Transverse colon (tissue), 4 donors: Measurements from ENCODE around the gene LEKR1. TPM values are rescaled to one million over a fixed set of nuclear protein-coding genes. Genes with fewer than 3 reads are reported as not detected.

Experiments used
- DNase-seq: peaks from one replicate; pipeline ENCODE4 v3.0.0-alpha.2; 2019
- H3K27ac ChIP-seq, 4 donors: fragments of 200-600 bp; sonication (generic); 2 replicates each; pipeline ENCODE4 v1.5.1; 2016 to 2018; ENCODE audit warnings: inconsistent platforms in 4 of 4
- H3K27me3 ChIP-seq: fragments of 200-600 bp; sonication (generic); 2 replicates; pipeline ENCODE4 v1.5.1; 2017; ENCODE audit warnings: inconsistent platforms
- H3K36me3 ChIP-seq, 4 donors: fragments of 200-600 bp; sonication (generic); 2 replicates each; pipeline ENCODE4 v1.5.1; 2017 to 2019; ENCODE audit warnings: inconsistent platforms in 4 of 4
- H3K4me1 ChIP-seq, 4 donors: fragments of 200-600 bp; sonication (generic); 2 replicates each; pipeline ENCODE4 v1.5.1; 2017 to 2020; ENCODE audit warnings: inconsistent platforms in 4 of 4
- H3K4me3 ChIP-seq, 4 donors: fragments of 200-600 bp; sonication (generic); 1 replicate in 1 of 4; 2 replicates in 3 of 4; pipeline versions ENCODE4 v1.5.1 to v1.6.1; 2017 to 2019; ENCODE audit warnings: inconsistent platforms in 4 of 4
- H3K9me3 ChIP-seq, 2 donors: fragments of 200-600 bp; sonication (generic); 2 replicates each; pipeline ENCODE4 v1.5.1; 2017 to 2019; ENCODE audit warnings: inconsistent platforms in 2 of 2
- EP300 ChIP-seq: sonication (generic); formaldehyde crosslinking; IDR thresholded peaks from one replicate; pipeline ENCODE4 v1.6.1; 2017; ENCODE audit warnings: antibody characterized with exemption, low read depth
- POLR2A ChIP-seq: fragments of 450-650 bp; IDR thresholded peaks from one replicate; pipeline ENCODE4 v1.6.1; 2016; ENCODE audit warnings: antibody characterized with exemption, mild to moderate bottlenecking, moderate library complexity
- POLR2AphosphoS5 ChIP-seq, 3 donors: sonication (generic); formaldehyde crosslinking; IDR thresholded peaks; one replicate each; pipeline ENCODE4 v1.6.1; 2016; ENCODE audit warnings: antibody characterized with exemption in 3 of 3
- WGBS, 2 donors: methylation state at CpG; one replicate each; pipeline ENCODE4 v1.1.5; 2018; ENCODE audit warnings: low coverage in 1 of 2; 5-methylcytosine and 5-hydroxymethylcytosine counted together
- in situ Hi-C, 4 donors: fragments of 200-750 bp; cut with MboI; loops; one replicate each; pipeline versions ENCODE4 v1.15.0 to v1.15.1; 2017; ENCODE audit warnings: low sequenced_read_pairs in 3 of 4, low pct_ligation_motif_present in 1 of 4, low pct_unique_long_range_greater_than_20kb in 1 of 4
- intact Hi-C: fragments of 100-400 bp; cut with DNase I; formaldehyde crosslinking; loops from one replicate; pipeline ENCODE4 v1.15.1; 2023; ENCODE audit warnings: low total_unique reads
- total RNA-seq, 4 donors: library from RNA; depleted of rRNA; stranded (reverse); fragments of >200 nt; gene quantifications; one replicate each; pipeline ENCODE4 v1.1.0, GENCODE V29; 2016
- TF ChIP-seq, protein P1 (sequence below), 5 experiments: fragments of 200-600 bp in 3 of 5; fragments of 450-650 bp in 2 of 5; sonication (generic) in 3 of 5; IDR thresholded peaks; 1 replicate in 2 of 5; 2 replicates in 3 of 5; pipeline ENCODE4 v1.5.1; 2016 to 2017; ENCODE audit warnings: antibody characterized with exemption in 5 of 5, inconsistent platforms in 3 of 5, mild to moderate bottlenecking in 2 of 5, moderate library complexity in 1 of 5

The LEKR1 gene
- total RNA-seq, result 1 to 10 TPM in 1 of 4 donors, under 1 TPM in 2, not detected in 1; 0.40 to 3.3 (median 0.96) TPM

DNA sequence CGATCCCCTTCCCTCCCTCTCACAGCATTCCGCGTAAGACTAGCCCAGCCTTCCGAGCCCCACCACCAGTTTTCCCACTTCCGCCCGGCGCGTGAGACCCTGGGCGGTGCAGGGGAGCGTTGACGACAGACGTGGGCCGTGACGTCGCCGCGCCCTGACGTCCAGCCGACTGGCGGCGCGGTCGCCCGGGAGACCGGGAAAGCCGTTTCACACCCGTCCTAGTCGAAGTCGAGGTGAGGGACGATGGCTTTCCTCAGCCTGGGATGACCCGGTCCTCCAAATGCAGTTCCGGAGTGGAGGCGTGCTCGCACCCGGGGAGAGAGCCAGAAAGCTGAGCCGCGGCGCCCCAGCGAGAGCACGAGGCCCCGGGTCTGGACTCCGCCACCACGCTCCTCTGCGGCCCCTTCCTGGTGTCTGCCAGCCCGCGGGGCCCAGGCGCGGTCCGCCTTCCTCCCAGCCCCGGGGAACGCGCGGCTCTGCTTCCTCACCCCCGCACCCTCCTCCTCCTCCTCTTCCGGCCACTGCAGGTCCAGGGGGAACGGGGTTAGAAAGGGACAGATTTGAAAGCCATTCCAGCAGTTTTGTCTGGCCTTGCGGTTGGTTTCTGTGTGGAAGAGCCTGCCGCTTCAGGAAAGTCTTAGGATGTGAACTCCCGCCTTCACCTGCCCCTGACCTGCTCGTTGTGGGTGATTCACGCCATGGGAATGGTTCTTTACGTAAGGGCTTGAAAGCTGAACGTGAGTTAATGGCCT, at the start of gene LEKR1:
Gene LEKR1 (plus strand): TSS at position 210 of the 752 bp plus-strand sequence. CDS start 2,977 bp downstream, outside the sequence.
- H3K27ac ChIP-seq, result peak within 1 kb of the TSS; percentile 90 to 97 (median 92)
- H3K4me1 ChIP-seq, result peaks cover 6 to 16% (median 10%) of the 10 kb centered on the region in 4 donors
- intact Hi-C loops (loop anchor here (10.0 kb wide), 1 partner anchor 258 kb away; no protein-coding TSS in a partner anchor), in situ Hi-C loops (loop anchor here in 3 of 4 donors (10.0 to 25.0 kb wide), 4 partner anchors 142 to 264 kb away; partner anchors contain the start of gene SSR3 (in 1 of the 3))
- WGBS, 2 donors, result 1% methylated on average over 59 of the region's 63 CpGs; no CpG with 5 or more reads in 1 of the 2 donors
- DNase-seq, result peak; percentile 92
- no peaks in the 10 kb centered on the region for H3K9me3 ChIP-seq
- no peaks in the 10 kb centered on the region for H3K36me3 ChIP-seq
- H3K4me3 ChIP-seq, result peak within 1 kb of the TSS; percentile 55 to 74 (median 56)
- TF ChIP-seq EP300 (no peak), POLR2AphosphoS5 (IDR thresholded peaks at IDR 0.05) (peak; percentile 72 to 93 (median 93)), POLR2A (peak; percentile 87)
- TF ChIP-seq, protein P1, sequence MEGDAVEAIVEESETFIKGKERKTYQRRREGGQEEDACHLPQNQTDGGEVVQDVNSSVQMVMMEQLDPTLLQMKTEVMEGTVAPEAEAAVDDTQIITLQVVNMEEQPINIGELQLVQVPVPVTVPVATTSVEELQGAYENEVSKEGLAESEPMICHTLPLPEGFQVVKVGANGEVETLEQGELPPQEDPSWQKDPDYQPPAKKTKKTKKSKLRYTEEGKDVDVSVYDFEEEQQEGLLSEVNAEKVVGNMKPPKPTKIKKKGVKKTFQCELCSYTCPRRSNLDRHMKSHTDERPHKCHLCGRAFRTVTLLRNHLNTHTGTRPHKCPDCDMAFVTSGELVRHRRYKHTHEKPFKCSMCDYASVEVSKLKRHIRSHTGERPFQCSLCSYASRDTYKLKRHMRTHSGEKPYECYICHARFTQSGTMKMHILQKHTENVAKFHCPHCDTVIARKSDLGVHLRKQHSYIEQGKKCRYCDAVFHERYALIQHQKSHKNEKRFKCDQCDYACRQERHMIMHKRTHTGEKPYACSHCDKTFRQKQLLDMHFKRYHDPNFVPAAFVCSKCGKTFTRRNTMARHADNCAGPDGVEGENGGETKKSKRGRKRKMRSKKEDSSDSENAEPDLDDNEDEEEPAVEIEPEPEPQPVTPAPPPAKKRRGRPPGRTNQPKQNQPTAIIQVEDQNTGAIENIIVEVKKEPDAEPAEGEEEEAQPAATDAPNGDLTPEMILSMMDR (IDR thresholded peaks at IDR 0.05), result peak in 1 of 5 experiments; percentile 12
- H3K27me3 ChIP-seq, result no peaks in the 10 kb centered on the region

- no peak for DNase-seq
- in situ Hi-C loops (no loop called here), intact Hi-C loops (no loop called here)
- H3K36me3 ChIP-seq, result no peaks in the 10 kb centered on the region
- no peaks in the 10 kb centered on the region for H3K9me3 ChIP-seq
- no peaks in the 10 kb centered on the region for H3K27me3 ChIP-seq
- no peak for TF ChIP-seq EP300
- TF ChIP-seq, protein P1 (IDR thresholded peaks at IDR 0.05), result no peak
- TF ChIP-seq POLR2AphosphoS5 (IDR thresholded peaks at IDR 0.05), result no peak
- TF ChIP-seq POLR2A, result no peak
- no peak overlapping the region for H3K4me3 ChIP-seq
- H3K4me1 ChIP-seq, result peaks cover 0 to 6% (median 0%) of the 10 kb centered on the region in 4 donors
- H3K27ac ChIP-seq, result no peak overlapping the region
These were observed 49.3 kb upstream of the LEKR1 start for GRCh38 chr3:156776871-156777270.

DNA sequence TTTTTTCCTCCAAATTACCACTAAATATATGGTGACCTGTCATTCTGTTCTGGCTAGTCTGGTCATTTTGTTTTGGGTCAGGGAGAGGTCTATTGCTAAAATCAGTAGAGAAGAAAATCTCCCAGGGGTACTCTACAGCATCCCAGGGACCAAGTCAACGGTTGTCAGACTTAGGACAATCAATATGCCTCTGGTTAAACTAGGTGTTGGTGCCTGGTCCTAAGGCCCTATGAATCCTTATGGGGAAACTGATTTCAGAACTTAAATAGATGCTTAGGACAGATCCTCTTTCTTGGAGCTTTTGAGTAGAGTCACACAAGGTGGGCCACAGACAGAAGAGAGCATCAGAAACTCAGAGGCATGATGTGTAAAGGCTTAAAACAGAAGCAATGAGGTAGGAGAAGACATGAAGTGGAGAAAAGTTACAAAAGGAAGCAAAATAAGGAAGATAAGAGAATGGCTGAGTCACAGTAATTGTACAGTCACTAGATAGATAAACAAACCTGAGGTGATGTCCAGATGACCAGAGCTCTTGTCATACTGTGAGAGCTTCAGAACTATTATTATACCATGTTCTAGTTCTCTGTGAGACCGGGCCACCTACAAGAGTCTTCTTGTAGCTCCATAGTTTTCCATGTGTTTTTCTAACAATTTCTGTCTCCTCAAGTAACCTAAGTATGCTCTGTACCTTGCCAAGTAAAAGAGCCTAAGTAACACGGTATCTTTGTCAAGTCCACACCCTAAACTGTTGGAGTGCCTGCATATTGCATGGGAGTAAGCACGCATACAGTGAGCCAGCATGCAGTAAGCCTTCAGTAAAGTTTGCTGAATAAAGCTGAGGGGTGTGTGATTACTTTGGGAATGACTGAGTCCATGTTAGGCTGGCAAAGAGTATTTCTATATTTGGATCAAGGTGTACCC, 44.6 kb upstream of the LEKR1 start:
- H3K36me3 ChIP-seq, result no peaks in the 10 kb centered on the region
- no peaks in the 10 kb centered on the region for H3K9me3 ChIP-seq
- intact Hi-C loops (no loop called here), in situ Hi-C loops (no loop called here)
- H3K27ac ChIP-seq, result peak overlapping the region in 2 of 4 donors; percentile 8 to 22
- DNase-seq, result no peak
- no peaks in the 10 kb centered on the region for H3K27me3 ChIP-seq
- H3K4me3 ChIP-seq, result no peak overlapping the region
- no peaks in the 10 kb centered on the region for H3K4me1 ChIP-seq
- 40 to 83% methylated on average over 1 to 4 of the region's 4 CpGs for WGBS, 2 donors
- TF ChIP-seq POLR2A (no peak), EP300 (no peak), POLR2AphosphoS5 (IDR thresholded peaks at IDR 0.05) (no peak)
- TF ChIP-seq, protein P1 (IDR thresholded peaks at IDR 0.05), result no peak

- no peak for DNase-seq
- Histone ChIP-seq H3K36me3 (no peaks in the 10 kb centered on the region), H3K27me3 (no peaks in the 10 kb centered on the region), H3K27ac (peak overlapping the region in 1 of 4 donors; percentile 8), H3K4me3 (no peak overlapping the region), H3K9me3 (no peaks in the 10 kb centered on the region), H3K4me1 (no peaks in the 10 kb centered on the region)
- no peak for TF ChIP-seq POLR2A
- TF ChIP-seq POLR2AphosphoS5 (IDR thresholded peaks at IDR 0.05), result no peak
- no peak for TF ChIP-seq EP300
- TF ChIP-seq, protein P1 (IDR thresholded peaks at IDR 0.05), result no peak
- WGBS, 2 donors, result 93 to 96% methylated on average over 5 of the region's 5 CpGs
- intact Hi-C loops, result no loop called here
- in situ Hi-C loops, result no loop called here
These were observed 43.8 kb upstream of the LEKR1 start for GRCh38 chr3:156782319-156782718.
